ENCODE results near the gene NFXL1.

The NFXL1 gene

GRCh38 chr4:47882228-47882627 is 32.2 kb downstream of the NFXL1 start:
- no peak for DNase-seq

DNA sequence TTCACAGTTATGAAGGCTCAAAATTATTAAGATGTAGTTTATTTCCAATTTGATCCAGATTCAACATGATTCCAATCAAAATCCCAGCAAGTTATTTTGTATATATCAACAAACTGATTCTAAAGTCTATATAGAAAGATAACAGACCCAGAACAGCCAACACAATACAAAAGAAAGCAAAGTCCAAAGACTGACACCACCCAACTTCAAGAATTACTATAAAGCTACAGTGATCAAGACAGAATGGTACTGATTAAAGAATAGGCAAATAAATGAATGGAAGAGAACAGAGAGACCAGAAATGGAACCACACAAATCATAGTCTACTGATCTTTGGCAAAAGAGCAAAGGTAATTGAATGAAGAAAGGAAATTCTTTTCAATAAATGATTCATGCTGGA is 34.9 kb downstream of the NFXL1 start:
- DNase-seq = no peak

DNA sequence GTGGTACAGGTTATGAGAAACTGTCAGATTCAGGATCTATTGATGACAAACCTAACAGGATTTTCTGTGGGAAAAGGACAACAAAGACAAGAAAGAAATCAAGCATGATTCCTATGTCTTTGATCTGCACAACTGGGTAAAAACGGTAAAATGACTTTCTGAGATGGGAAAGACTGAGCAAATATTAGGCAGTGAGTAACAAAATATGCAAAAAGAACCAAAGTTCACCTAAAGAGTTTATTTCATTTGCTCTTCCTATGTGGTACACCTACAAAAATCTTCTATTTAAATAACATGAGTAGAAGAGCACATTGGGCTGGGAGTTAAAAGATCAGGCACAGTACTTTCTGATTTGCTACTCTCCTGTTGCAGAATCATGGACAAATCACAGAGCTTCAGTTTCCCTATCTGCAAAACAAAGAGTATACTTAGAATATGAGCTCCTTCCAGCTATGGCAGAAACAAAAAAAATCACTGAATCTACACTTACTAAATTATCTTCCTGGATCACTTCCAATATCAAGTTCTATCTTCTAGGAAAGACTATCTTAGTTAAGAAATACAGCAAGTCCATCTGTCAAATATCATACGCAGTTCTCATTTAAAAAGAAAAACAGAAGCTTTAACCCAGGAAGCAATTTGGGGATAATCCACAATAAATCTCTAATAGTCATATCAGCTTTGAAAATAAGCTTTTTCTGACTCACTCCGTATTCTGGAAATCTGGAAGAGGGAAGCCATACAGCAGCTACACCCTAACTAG is 37.4 kb downstream of the NFXL1 start:
- no peak for DNase-seq

DNA sequence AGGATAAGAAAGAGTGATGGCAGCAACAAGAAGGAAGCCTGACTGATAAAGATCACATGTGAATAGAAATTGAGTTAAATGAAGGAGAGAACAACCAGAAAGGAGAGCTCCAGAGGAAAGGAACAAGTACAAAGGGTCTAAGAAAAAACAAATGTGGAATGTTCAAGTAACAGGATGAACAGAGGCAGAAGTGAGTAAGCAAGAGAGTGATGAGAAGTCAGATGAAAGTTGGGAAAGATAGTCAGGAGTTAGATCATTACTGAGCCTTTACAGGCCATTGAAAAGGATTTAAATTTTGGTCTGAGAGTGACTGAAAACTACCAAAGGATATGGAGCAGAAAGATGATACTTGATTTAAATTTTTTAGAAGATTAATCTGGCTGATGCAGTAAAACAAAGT is 38.1 kb downstream of the NFXL1 start:
- no peak for DNase-seq

GRCh38 chr4:47873877-47874541 is 40.4 kb downstream of the NFXL1 start:
- DNase-seq = no peak

- DNase-seq = no peak
These were observed 50.9 kb downstream of the NFXL1 start for GRCh38 chr4:47863486-47863885.

- DNase-seq = no peak
These were observed 52.1 kb downstream of the NFXL1 start for GRCh38 chr4:47862297-47862696.

DNA sequence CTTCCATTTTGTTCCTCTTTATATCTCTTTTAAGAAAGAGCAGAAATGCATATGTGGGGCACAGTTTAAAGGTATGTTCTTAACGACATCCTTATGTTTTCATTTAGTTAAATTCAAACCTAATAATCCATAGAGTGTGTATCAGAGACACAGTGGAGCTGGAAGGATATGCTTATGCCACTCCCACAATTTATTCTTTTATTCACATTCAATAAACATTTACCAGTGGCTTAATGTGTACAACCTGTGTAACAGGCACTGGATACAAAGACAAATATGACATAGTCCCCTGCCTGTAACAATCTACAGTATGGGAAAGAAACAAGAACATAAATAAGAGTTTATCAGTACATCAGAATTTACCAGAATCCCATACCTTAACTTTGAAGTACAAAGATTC is 54.1 kb downstream of the NFXL1 start:
- no peak for DNase-seq

DNA sequence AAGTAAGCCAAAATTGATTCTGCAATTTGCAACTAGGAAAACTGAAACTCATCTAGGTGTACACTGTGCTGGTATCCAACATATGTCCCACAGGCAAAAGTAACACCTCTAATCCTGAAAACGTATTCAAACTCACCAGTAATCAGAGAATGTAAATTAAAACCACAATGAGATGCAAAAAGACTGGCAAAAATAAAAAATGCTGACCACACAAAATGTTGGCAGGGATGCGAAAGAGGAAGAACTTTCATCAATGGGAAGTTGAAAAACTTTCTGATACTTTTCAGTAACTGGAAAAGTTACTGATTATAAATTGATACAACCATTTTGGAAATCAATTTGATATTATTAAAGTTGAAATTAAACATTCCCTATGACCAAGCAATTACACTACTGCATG is 56.4 kb downstream of the NFXL1 start:
- DNase-seq = no peak

- DNase-seq = no peak
These were observed 57.7 kb downstream of the NFXL1 start for GRCh38 chr4:47856713-47857112.

- no peak for DNase-seq
These were observed 59.0 kb downstream of the NFXL1 start for GRCh38 chr4:47855350-47855749.

DNA sequence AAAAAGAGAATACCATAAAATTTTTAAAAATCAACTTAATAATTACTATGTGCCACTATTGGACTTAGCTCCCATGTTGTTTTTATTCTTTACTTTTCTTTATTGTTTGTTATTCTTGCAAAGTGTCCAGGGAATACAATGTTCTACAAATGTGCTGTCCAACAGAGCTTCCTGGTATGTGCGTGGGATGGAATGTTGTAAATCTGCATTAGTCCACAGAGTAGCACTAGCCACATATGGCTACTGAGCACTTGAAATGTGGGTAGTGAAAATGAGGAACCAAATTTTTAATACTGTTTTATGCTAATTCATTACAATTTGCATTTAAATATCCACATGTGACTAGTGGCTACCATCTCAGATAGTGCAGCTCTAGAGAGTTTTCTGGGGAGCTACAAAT is 62.2 kb downstream of the NFXL1 start:
- no peak for DNase-seq

DNA sequence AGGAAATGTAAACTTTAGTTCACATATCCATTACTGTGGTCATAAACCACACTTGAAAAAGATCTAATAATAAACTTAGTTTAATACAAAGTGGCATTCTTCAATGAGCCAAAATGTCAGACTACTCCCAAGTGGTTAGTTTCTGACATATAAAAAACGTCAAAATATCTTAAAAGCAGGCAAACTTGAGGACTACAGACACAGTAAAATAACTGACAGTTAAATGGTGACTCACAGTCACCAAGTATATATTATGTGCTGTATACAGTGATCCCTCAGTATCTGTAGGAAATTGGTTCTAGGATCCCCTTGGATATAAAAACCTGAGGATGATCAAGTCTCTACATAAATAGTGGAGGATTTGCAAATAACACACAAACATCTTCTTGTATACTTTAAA is 64.9 kb downstream of the NFXL1 start:
- DNase-seq = no peak

DNA sequence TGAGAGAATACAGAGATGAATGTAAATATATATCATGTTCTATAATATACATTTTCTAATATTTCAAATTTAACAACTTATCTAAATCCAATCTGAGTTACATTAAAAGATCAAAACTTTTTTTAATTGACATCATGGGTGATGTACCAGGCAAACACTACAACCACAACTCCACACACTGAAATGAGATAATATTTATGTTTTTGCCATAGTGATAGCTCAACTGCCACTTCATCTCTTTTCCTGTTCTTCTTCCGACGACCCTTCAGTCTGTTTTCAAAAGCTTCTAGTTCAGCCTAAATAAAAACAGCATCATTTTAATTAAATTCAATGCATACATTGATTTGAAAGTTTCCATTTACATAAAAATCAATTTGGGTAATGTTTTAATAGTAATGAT is 66.3 kb downstream of the NFXL1 start:
- DNase-seq = no peak

GRCh38 chr4:47842985-47843384 is 71.4 kb downstream of the NFXL1 start:
- DNase-seq = no peak

- no peak for DNase-seq
These were observed 74.1 kb downstream of the NFXL1 start for GRCh38 chr4:47840291-47840690.

- DNase-seq = peak; percentile 40
These were observed 75.1 kb downstream of the NFXL1 start for GRCh38 chr4:47839259-47839658.

DNA sequence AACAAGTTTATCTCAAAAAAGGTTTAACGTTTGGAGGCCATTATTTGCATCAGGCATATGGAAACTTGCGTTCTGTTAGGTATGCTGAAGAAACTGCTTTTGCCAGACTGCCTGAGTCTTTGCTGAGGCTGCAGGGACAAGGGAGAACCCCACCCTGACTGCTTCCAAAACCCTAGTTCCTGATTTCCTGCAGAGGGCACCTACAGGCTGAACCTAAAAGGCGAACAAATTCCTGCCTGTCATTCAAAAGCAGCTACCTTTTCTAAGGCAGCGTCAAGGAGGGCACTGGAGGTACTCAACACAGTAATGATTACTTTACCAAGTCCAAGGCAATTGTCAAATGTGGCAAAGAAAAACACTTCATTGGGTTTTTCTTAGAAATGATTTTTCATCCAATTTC is 75.9 kb downstream of the NFXL1 start:
- DNase-seq = no peak

GRCh38 chr4:47837908-47838294 is 76.5 kb downstream of the NFXL1 start, which contains the start of gene CORIN:
CORIN (minus strand) TSS chr4:47838067; CDS start chr4:47837949, 118 bp downstream.
- DNase-seq = no peak

DNA sequence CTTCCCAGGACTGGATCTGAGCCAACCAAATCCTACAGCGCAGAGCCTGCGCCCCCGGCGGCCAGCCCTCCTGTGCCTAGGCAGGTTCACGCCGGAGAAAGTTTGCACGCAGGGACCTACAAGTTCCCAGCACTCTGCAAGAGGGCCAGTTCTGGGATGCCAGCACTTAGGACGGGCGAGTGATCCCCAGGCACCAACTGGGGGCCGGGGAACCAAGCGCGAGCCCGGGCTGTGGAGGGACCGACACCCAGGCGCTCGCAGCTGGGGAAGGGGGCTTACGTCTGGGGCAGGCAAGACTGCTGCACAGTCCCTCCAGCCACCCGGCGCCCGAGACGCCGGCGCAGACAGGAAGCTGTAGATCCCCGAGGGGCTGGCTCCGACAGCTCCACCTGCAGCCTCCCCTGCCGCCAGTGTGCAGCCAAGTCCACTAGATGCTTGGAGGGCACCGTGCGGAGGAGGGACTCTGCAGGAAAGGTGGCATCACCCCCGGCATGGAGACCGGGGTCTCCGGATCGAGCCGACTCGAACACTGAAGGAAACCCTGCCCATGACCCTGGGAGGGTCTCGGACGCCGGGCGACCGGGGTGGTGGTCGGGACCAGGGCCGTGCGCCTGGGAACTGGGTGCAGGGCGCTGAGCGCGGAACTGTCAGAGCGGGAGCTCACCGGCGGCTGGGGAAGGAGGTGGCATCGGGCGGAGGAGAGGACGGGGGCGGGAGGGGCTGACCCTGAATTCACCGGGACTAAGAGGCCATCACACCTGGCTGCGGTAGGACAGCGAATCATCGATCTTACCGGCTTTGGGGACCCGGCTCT is 77.1 kb downstream of the NFXL1 start:
- DNase-seq = peak; percentile 29

- peak; percentile 55 for DNase-seq
These were observed 77.7 kb downstream of the NFXL1 start for GRCh38 chr4:47836641-47837093.

GRCh38 chr4:47835494-47835893 is 78.9 kb downstream of the NFXL1 start:
- no peak for DNase-seq

DNA sequence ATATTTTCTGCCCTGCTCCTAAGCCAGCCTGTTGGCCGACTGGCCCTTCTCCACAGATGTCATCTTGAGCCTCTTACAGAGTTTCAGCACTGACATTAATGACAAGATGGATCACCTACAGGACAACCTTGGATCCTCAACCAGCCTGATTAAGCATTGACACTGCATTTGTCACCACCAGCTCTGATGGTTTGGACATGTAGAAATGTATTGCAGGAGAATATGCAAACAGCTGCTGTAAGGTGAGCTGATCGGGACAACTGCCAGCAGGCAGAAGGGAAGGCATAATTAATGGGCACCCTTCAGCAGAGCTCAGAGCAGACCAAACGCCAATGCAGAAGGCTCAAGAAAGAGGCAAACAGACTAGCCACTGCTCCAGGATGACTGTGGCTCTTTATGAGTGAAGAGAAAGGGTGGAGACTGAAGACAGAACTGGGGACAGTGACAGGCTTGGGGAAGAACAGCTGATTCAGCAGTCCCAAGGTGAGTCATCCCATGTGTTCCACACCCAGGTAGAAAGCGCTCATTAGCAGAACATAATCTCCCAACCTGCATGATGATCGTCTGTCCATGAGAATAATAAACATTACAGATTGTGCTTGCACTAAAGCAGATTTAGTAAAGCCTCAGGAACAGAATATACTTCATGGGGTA is 83.2 kb downstream of the NFXL1 start:
- no peak for DNase-seq
